ENCODE data around the gene CD177.
"Not testable (repeated sequence)": the region's sequence is repeated elsewhere in the genome, so short reads cannot be mapped to it uniquely, and the experiment has no call there.

DNA sequence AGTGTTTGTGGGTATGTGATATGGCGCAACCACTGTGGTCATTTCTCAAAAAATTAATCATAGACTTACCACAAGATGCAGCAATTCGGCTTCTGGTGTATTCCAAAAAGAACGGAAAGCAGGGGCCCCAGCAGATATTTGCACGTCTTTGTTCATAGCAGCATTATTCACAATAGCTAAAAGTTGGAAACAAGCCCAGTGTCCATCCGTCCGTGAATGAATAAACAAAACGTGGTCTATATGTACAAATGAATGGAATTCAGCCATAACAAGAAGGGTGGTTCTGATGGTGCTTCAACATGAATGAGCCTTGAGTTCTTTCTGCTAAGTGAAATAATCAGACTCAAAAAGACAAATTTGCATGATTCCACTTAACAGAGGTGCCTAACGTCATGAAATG lies 11.4 kb upstream of the CD177 start:
- TF ChIP-seq, protein P1, sequence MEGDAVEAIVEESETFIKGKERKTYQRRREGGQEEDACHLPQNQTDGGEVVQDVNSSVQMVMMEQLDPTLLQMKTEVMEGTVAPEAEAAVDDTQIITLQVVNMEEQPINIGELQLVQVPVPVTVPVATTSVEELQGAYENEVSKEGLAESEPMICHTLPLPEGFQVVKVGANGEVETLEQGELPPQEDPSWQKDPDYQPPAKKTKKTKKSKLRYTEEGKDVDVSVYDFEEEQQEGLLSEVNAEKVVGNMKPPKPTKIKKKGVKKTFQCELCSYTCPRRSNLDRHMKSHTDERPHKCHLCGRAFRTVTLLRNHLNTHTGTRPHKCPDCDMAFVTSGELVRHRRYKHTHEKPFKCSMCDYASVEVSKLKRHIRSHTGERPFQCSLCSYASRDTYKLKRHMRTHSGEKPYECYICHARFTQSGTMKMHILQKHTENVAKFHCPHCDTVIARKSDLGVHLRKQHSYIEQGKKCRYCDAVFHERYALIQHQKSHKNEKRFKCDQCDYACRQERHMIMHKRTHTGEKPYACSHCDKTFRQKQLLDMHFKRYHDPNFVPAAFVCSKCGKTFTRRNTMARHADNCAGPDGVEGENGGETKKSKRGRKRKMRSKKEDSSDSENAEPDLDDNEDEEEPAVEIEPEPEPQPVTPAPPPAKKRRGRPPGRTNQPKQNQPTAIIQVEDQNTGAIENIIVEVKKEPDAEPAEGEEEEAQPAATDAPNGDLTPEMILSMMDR (IDR thresholded peaks at IDR 0.05): not testable (repeated sequence)
- not testable (repeated sequence) for TF ChIP-seq POLR2A (IDR thresholded peaks at IDR 0.05)
